ENCODE data around the gene RCOR1. TPM values are rescaled to one million over a fixed set of nuclear protein-coding genes. Genes with fewer than 3 reads are reported as not detected.
"Not testable (repeated sequence)": the region's sequence is repeated elsewhere in the genome, so short reads cannot be mapped to it uniquely, and the experiment has no call there.

RCOR1 gene
- 10 to 100 TPM; 12.6 to 15.4 TPM for total RNA-seq
- long read RNA-seq, donor 1, full-length matches to known transcripts = 1 of 3 reads
- long read RNA-seq, donor 1, partial matches to known transcripts = 1 of 3 reads
- long read RNA-seq, donor 1, other reads (novel, unspliced or antisense) = 1 of 3 reads
- long read RNA-seq, donor 2, partial matches to known transcripts = 0 of 3 reads
- long read RNA-seq, donor 2, other reads (novel, unspliced or antisense) = 3 of 3 reads

DNA sequence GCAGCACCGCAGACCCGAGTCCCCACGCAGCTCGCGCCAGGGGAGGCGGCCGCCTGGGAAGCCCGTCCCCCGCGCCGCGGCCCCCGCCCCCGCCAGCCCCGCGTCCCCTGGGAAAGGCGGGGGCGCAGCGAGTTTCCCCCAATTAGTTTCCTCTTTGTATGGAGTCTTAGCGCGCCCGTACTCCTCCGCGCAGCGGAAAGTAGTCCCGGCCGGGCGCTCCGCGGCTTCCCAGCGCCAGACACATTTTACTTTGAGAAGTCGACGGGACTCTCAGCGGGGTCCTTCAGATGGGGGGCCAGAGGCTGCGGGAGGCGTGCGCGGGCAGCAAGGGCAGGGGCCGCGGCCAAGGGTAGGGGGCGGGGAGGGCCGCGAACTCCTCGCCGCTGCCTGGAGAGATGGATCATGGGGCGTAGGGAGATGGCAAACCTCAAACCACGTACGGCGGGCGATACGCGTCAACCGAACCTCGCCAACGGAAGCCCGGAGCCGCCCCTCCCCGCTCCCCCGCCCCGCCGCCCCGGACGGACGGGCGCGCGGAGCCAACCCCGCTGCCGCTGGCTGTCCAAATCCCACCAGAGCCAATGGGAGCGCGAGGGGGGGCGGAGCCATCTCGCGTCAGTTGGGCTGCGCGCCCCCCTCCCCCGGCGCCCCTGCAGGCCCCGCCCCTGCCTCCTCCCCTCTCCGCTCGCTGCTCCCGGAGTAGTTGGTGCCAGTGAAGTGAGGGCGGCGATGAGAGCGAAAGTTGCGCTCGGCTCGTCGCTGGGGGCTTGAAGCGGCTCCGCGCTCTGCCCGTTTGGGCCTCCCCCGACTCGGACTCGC, at the start of gene RCOR1:
RCOR1 (plus strand) TSS at position 706 of the 819 bp plus-strand sequence. CDS start 238 bp downstream, outside the sequence.
- intact Hi-C loops (cut with DNase I) = loop anchor here (5.0 to 10.0 kb wide), 3 partner anchors 65 to 1045 kb away; no protein-coding TSS in a partner anchor
- DNase-seq (ENCODE audit: low spot score) = peak; percentile 99

DNA sequence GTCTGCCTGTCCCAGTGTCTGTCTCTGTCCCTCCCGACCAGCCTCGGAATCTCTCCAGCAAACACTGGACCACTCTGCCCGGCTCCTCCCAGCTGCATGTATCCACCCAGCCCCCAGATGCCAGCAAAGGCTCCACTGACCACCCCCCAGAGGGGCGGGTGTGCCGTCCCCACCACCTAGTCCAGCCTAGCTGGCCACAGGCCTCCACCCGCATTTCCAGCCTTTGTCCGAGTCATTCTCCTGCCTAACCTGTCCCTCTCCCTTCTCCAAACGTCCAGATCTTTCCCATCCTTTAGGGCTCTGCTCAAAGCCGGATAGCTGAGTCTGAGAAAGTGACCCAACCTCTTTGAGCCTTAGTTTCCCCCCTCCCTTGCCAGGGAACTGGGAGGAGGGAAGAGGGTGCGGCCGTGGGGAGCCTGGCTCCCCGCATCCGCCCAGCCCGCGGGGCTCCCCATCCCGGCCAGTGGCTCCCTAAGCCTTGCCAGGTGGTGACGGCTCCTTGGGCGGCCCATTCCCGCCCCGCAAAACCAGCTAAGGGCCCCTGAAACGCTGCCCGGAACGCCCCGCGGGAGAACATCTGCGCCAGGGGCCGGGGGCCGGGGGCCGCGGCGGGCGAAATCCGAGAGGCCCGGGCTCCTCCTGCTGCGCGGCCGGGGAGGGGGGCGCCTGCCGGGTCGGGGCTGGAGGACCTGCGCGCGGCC, 48.3 kb upstream of the RCOR1 start:
- DNase-seq (ENCODE audit: low spot score) = no peak
- intact Hi-C loops (cut with DNase I) = no loop called here

DNA sequence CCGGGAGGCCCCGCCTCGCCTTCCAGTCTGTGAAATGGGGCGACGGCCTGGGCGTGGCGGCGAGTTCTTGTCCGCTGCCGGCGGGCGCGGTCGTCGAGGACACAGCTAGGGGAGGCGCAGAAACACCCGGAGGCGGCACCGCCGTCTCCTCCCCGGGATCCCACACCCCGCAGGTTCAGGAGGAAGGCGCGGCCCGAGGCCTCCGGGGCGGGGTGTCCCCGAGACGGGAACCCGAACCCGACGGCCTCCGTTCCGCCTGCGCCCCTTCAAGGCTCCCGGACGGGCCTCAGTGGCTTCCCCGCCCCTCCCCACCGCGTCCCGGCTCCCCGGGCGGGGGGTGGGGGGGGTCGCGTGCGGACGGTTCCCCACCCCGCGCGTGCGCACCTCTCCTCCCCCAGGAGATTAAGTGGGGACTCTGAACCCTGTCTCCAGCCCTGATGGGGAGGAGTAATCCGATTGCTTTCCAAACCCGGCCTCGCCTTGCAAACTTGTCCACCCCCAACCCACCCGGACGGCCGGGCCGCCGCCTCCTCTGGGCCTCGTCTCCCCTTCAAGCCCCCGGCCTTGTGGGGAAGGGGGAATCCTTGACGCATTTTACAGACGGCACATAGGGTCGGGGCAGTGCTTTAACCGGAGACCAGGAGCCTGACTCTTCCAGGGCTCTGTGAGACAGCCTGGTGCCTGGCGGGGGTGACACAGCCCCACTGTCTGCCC, 47.5 kb upstream of the RCOR1 start:
- intact Hi-C loops (cut with DNase I) = no loop called here
- no peak for DNase-seq (ENCODE audit: low spot score)

DNA sequence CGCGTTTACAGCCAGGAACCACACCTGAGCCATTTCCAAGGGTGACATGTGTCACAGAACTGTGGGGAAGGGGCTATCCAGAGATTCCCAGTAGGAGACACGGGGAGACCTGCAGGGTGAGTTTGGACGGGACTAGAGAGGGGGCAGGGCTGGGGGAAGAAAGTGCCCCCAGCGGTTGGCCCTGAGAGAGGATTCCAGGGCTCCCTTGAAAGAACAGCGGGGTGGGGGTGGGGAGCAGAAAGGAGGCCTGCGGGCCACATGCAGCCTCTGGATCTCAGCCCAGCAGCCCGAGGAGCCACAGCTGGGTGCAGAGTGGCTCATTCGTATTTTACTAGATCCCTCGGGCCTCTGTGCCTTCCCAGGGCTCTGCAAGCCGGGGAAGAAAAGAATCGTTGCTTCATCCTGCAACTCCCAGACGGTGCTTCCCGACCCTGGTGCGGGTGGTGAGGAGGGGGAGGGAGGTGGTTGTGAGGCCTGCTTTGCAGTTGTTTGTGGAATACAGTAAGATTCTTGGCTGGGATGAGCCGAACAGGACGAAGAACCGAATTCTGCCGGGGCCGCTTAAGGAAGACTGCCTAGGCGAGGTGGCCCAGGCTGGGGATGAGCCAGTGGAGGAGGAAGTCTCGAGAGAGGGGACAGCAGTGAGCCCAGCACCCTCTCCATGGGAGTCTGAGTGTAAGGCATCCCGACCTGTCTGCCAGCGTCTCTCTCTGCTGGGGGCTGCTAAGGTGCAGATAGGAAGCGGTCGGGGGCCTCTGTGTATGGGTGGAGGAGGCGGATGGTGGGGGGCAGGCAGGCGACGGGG, 46.8 kb upstream of the RCOR1 start:
- intact Hi-C loops (cut with DNase I) = no loop called here

DNA sequence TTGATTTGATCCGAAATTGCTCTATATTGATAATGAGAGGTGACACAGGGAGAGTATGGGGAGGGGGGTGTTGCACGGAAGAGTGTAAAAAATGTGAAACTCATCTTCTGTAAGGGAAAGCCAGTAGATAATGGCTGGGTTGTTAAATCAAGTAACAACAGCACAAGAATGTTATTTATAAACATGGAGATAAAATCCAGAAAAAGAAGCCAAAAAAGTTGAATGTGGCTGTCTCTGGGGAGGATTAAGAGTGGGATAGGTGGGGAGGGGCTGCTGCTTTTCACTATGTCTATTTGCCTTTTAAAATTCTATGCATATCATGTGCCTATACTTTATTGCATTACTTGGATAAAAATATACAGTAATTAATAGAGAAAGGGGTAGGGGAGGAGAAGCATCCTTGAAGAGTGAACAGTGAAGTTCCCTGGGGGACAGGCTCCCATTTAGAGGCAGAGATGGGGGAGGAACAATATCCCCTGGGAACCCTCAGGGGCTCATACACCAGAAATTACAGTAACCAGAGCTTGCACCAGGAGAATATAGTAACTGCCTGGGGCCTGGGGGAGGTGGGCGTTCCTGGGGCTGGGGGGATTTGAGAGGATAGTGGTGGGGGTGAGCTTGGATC, 43.7 kb upstream of the RCOR1 start:
- no peak for DNase-seq (ENCODE audit: low spot score)
- intact Hi-C loops (cut with DNase I) = no loop called here

More for the DNA sequence above, 46.8 kb upstream of the RCOR1 start:
- no peak for DNase-seq (ENCODE audit: low spot score)

DNA sequence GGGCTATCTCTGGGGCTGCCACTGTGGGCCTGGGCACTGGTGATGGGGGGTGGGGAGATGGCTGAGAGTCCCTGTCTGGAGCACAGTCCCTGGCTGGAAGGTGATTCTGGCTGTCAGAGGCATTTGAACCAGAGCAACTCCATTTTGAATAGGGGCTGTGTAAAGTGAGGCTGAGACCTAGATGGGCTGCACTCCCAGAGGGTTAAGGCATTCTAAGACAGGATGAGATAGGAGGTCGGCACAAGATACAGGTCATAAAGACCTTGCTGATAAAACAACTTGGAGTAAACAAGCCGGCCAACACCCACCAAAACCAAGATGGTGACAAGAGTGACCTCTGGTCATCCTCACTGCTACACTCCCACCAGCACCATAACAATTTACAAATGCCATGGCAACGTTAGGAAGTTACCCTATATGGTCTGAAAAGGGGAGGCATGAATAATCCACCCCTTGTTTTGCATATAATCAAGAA, 41.5 kb upstream of the RCOR1 start:
- intact Hi-C loops (cut with DNase I); DNase-seq (ENCODE audit: low spot score): not testable (repeated sequence)

DNA sequence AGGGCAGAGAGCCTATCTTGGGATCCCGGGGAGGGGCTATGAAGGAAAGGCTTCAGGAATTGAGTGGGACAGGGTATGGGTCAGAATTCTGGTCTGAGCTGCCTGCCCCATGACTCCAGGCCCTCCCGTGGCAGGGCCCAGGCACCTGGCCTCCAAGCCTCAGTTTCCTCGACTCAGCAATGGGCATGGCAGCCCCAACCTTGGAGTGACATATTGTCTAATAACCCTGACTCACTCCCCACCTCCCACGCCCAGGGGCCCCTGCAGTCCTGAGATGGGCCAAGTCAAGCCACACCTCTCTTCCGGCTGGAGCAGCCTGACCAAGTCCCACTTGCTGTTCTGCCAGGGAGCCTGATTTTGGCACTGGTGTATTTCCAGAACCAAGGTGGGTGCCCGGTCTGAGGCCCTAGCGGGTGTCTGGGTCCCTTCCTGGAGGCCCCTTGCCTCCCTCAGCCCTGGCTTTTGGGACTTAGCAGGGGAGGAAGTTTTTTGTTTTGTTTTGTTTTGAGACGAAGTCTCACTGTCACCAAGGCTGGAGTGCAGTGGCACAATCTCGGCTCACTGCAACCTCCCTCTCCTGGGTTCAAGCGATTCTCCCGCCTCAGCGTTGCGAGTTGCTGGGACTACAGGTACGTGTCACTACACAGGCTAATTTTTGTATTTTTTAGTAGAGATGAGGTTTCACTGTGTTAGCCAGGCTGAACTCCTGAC, 40.3 kb upstream of the RCOR1 start:
- intact Hi-C loops (cut with DNase I) = no loop called here

DNA sequence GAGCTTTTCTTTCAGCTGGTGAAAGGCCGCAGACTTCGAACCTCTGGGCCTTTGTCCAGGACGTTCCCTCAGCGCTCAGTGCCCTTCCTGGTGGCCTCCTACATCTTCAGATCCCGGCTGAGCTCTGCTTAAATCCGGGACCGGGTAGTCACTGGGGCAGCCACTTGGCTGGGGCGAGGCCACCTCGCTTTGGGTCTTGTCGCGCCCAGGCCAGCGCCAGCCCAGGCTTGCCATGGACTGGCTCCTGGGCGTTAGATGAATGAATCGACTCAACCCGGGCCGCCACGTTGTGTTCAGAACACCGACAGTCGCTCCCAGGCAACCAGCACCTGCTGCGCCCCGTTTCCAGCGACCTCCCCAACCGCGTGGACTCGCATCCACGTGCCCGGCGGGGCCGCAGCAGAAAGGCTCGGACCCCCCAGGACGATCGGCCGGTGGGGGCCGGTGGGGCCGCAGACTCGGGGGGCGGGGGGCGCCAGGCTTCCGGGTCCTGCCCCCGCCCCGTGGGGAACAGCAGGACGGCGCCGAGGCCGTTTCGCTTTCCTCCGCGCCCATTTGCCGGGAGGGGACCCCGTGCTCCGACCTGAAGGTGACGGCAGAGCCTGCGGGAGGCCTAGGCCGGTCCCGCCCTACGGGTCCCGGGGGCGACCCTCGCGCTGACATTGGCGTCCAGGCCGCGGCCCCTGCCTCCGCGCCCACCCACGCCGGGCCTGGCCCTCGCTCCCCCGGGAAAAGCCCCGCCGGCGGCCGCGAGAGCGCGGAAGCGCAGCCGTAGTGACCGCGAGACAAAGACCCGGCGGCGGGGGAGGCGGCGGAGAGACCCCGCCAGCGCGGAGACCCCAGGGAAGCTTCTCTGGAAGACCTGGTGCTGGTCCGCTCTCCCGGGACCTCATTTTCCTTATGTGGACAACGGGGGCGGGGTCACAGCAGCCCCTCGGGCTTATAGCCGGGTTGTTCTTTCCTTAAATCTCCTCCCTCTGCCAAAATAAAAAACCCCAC, 37.3 kb upstream of the RCOR1 start:
- intact Hi-C loops (cut with DNase I) = no loop called here
- DNase-seq (ENCODE audit: low spot score) = no peak

More for the DNA sequence above, 40.3 kb upstream of the RCOR1 start:
- no peak for DNase-seq (ENCODE audit: low spot score)

DNA sequence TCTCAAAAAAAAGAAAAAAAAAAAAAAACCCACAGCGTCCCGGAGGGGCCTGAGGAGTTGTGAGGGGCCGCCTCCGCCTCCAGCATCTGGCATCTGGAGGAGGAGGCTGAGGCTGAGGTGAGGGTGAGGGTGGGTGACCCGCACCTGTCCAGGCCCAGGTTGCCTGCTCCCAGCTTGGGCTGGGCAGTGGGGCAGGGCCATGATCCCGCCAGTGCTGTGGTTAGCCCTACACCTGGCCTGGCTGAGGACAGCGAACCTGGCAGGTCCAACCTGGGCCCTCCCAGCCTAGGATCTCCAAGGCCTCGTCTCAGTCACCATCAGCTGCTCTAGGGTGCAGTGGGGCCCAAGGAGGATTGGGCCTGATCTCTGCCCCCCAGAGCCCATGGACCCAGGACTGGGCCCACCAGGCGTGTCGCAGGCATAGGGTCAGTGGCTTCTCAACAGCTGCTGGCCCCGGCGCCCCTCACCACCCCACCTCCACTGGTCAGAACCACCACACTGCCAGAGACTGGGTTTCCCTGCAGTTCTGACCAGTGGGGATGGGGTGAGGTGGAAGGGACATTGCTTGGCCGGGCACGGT, 36.3 kb upstream of the RCOR1 start:
- intact Hi-C loops (cut with DNase I) = no loop called here
- no peak for DNase-seq (ENCODE audit: low spot score)

DNA sequence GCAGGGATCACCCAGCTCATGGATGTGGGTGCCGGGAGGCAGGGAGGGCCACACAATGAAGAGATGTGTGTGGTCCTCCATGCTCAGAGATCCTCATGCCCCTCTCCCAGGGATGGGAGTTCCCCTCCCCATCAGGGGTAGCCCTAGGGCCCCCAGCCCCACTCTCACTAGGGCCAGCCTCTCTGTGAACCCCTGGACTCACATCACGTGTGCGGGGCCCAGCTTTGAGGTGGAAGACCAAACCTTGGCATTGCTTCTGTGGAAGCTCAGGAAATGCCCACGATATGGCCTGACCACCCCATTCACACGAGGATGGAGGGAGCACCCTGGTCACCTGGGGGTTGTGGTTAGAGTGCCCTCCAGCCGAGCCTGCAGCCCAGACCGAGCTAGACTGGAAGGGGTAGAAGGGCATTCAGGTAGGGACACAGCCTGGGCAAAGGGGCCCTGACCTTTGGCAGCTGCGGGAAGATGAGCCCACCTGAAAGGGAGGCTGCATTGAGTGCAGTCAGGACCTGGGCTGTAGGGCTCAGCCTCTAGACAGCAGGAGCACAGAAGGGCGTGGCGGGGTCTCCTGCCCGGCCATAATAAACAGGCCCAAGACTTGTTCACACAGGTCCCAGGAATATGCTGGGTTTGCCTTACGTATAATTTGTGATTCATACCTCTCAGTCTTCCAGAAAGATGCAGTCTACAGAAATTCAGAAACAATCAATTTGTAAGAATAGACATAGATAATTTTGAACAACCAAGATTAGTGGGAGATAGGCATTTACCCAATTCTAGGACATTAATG, 34.8 kb upstream of the RCOR1 start:
- no peak for DNase-seq (ENCODE audit: low spot score)
- intact Hi-C loops (cut with DNase I) = no loop called here

DNA sequence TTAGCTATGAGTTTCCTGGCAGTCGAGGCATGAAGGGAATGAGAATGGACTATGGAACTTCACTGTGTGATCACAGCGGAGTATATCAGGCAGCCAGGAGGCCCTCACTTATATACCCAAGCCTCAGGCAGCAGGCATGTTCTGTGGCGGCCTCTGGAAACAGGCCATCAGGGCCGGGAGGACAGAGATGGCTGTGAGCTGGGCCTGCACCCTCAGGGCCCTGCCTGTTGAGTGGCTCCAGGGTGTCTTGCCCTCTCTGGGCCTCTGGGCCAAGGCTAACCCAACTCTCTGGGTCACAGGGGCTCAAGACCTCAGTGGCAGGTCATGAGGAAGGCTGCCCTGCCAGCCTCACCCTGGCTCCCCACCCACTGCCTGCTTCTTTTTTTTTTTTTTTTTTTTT, 33.9 kb upstream of the RCOR1 start:
- intact Hi-C loops (cut with DNase I) = no loop called here

DNA sequence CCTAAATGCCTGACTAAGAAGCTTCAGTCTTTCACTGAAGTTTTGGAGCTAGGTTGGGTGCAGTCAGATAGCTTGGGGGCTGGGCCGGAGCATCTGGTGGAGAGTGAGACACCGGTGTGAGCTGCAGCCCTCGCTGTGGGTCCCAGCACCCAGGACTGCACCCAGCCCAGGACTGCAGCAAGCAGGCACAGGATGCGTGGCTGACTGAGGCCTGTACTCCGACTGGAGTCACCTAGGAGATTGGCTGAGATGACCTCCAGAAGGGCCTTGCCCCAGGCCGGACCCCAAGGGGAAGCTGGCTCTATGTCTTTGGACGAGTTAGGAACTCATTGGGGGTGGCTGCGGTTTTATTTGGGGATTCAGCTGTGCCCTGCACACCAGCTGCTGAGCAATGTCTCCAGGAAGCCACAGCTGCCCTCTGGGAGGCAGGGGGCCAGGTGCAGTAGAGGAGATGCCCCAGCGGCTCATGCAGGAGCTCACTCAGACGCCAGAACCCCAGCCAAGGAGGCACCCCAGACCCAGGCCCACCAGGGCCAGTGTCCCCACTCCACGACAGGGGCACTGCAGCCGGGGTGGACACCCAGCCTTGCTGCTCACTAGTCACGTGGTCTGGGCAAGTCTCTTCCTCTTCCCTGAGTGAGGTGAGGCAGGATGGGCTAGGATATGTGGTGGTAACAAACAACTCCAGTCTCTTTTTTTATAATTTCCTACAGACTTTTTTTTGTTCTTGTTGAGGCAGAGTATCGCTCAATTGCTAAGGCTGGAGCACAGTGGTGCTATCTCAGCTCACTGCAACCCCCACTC, 31.8 kb upstream of the RCOR1 start:
- intact Hi-C loops (cut with DNase I) = no loop called here
- no peak for DNase-seq (ENCODE audit: low spot score)

More for the DNA sequence above, 33.9 kb upstream of the RCOR1 start:
- DNase-seq (ENCODE audit: low spot score) = no peak

DNA sequence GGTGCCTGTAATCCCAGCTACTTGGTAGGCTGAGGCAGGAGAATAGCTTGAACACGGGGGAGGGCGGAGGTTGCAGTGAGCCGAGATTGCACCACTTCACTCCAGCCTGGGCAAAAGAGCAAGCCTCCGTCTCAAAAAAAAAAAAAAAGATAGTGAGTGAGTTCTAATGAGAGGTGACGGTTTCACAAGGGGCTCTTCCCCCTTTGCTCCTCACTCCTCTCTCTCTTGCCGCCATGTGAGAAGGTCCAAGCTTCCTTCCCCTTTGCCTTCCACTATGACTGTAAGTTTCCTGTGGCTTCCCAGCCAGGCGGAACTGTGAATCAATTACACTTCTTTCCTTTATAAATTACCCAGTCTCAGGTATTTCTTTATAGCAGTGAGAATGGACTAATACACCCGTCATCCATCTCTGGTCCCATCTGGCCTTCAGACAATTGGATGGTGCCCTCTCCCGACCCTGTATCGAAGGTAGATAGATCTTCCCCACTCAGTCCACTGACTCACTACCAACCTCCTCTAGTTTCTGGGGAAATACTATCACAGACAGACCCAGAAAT, 27.0 kb upstream of the RCOR1 start:
- intact Hi-C loops (cut with DNase I) = no loop called here
- DNase-seq (ENCODE audit: low spot score) = no peak

DNA sequence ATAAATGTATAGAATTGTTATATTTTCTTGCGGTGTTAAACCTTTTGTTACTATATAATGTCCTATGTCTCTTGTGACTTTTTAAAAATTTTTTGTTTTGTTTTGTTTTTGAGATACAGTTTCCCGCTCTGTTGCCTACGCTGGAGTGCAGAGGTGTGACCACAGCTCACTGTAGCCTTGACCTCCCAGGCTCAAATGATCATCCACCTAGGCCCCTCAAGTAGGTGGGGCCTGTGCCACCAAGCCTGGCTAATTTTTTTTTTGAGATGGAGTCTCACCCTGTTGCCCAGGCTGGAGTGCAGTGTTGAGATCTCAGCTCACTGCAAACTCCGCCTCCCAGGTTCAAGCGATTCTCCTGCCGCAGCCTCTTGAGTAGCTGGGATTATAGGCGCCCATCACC, 26.5 kb upstream of the RCOR1 start:
- DNase-seq (ENCODE audit: low spot score) = no peak
- intact Hi-C loops (cut with DNase I) = no loop called here

Measured in posterior vena cava (tissue), 2 donors.